ENCODE results near the gene GDF10. TPM values are rescaled to one million over a fixed set of nuclear protein-coding genes. Genes with fewer than 3 reads are reported as not detected.

GDF10 gene
- total and polyA plus RNA-seq, 12 donors = 0.10 to 1.6 (median 0.42) TPM

- Histone ChIP-seq H3K9me3 (no peaks in the 10 kb centered on the region), H3K36me3 (no peaks in the 10 kb centered on the region), H3K27ac (no peak overlapping the region), H3K4me1 (peaks cover 0 to 7% (median 0%) of the 10 kb centered on the region in 9 donors), H3K4me3 (no peak overlapping the region), H3K27me3 (peaks cover 0 to 22% (median 9%) of the 10 kb centered on the region in 7 donors)
- intact Hi-C loops (cut with DNase I) = no loop called here
- WGBS, 2 donors = 69 to 78% methylated on average over 8 of the region's 8 CpGs
- ATAC-seq = peak in 1 of 8 donors; percentile 11
- no peak for DNase-seq
- no peak for TF ChIP-seq CTCF (IDR thresholded peaks at IDR 0.05)
Measured at GRCh38 chr10:47321521-47322195, 21.7 kb downstream of the GDF10 start.

- H3K27me3 ChIP-seq = peaks cover 0 to 22% (median 9%) of the 10 kb centered on the region in 7 donors
- peaks cover 0 to 10% (median 0%) of the 10 kb centered on the region in 9 donors for H3K4me1 ChIP-seq
- no peak for TF ChIP-seq CTCF (IDR thresholded peaks at IDR 0.05)
- no peak for ATAC-seq
- DNase-seq = no peak
- intact Hi-C loops (cut with DNase I) = no loop called here
- no peak within 1 kb of the TSS for H3K4me3 ChIP-seq
- H3K27ac ChIP-seq = no peak within 1 kb of the TSS
- H3K36me3 ChIP-seq = no peaks in the 10 kb centered on the region
- H3K9me3 ChIP-seq = no peaks in the 10 kb centered on the region
- 62 to 63% methylated on average over 35 of the region's 35 CpGs for WGBS, 2 donors
Measured at GRCh38 chr10:47322300-47323061, 22.5 kb downstream of the GDF10 start, which contains the start of gene GDF2. Gene GDF2, plus strand, starts transcription at chr10:47322454. Its CDS starts 215 bp downstream, at chr10:47322669.

GRCh38 chr10:47323087-47323486 lies 23.1 kb downstream of the GDF10 start:
- H3K36me3 ChIP-seq = no peaks in the 10 kb centered on the region
- H3K9me3 ChIP-seq = no peaks in the 10 kb centered on the region
- no peak for TF ChIP-seq CTCF (IDR thresholded peaks at IDR 0.05)
- H3K27me3 ChIP-seq = peaks cover 0 to 22% (median 9%) of the 10 kb centered on the region in 7 donors
- no peak overlapping the region for H3K4me3 ChIP-seq
- 58 to 64% methylated on average over 1 of the region's 1 CpG for WGBS, 2 donors
- intact Hi-C loops (cut with DNase I) = no loop called here
- DNase-seq (no peak), ATAC-seq (no peak)
- peaks cover 0 to 10% (median 0%) of the 10 kb centered on the region in 9 donors for H3K4me1 ChIP-seq
- no peak overlapping the region for H3K27ac ChIP-seq

GRCh38 chr10:47323636-47324296 lies 23.8 kb downstream of the GDF10 start:
- H3K4me1 ChIP-seq = peaks cover 0 to 10% (median 0%) of the 10 kb centered on the region in 9 donors
- intact Hi-C loops (cut with DNase I) = no loop called here
- TF ChIP-seq CTCF (IDR thresholded peaks at IDR 0.05) = no peak
- ATAC-seq (no peak), DNase-seq (no peak)
- peaks cover 0 to 22% (median 9%) of the 10 kb centered on the region in 7 donors for H3K27me3 ChIP-seq
- H3K27ac ChIP-seq = no peak overlapping the region
- no peaks in the 10 kb centered on the region for H3K36me3 ChIP-seq
- 53 to 54% methylated on average over 5 of the region's 5 CpGs for WGBS, 2 donors
- H3K4me3 ChIP-seq = no peak overlapping the region
- no peaks in the 10 kb centered on the region for H3K9me3 ChIP-seq
